Adrenal gland (tissue), 12 donors: ENCODE results near the gene MXRA7. TPM values are rescaled to one million over a fixed set of nuclear protein-coding genes. Genes with fewer than 3 reads are reported as not detected.

Experiments used
- DNase-seq, 7 donors: peaks; one replicate each; pipeline ENCODE4 v3.0.0-alpha.2; 2019 to 2020
- H3K27ac ChIP-seq, 5 donors: fragments of 200-600 bp; sonication (generic) in 4 of 5; 1 replicate in 3 of 5; 2 replicates in 2 of 5; pipeline versions ENCODE4 v1.5.1 to v1.8.0; 2016 to 2020; ENCODE audit warnings: mild to moderate bottlenecking in 1 of 5
- H3K27me3 ChIP-seq: fragments of 200-600 bp; 2 replicates; pipeline ENCODE4 v1.8.0; 2021
- H3K36me3 ChIP-seq, 2 donors: fragments of 200-600 bp; replicated peaks in 1 of 2; 1 replicate in 1 of 2; 2 replicates in 1 of 2; pipeline versions ENCODE4 v1.5.1 to v1.8.0; 2018 to 2022
- H3K4me1 ChIP-seq, 2 donors: fragments of 200-600 bp; replicated peaks in 1 of 2; 1 replicate in 1 of 2; 2 replicates in 1 of 2; pipeline versions ENCODE4 v1.5.1 to v1.8.0; 2018 to 2021
- H3K4me3 ChIP-seq, 4 donors: fragments of 200-600 bp; sonication (generic) in 3 of 4; one replicate each; pipeline ENCODE4 v1.5.1; 2016 to 2018
- H3K9me3 ChIP-seq, 3 donors: fragments of 200-600 bp; sonication (generic) in 1 of 3; replicated peaks in 1 of 3; 1 replicate in 2 of 3; 2 replicates in 1 of 3; pipeline versions ENCODE4 v1.5.1 to v1.8.0; 2016 to 2021
- POLR2A ChIP-seq, 2 donors: fragments of 450-650 bp; IDR thresholded peaks; one replicate each; pipeline ENCODE4 v1.6.1; 2017; ENCODE audit warnings: antibody characterized with exemption in 2 of 2, mild to moderate bottlenecking in 2 of 2, moderate library complexity in 1 of 2
- WGBS, 4 donors: extraction: QIAGEN DNeasy Blood & Tissue Kit in 2 of 4; methylation state at CpG; one replicate each; pipeline versions ENCODE4 v1.1.5 to v1.1.7; 2013 to 2017; 5-methylcytosine and 5-hydroxymethylcytosine counted together
- intact Hi-C, 2 donors: fragments of 100-400 bp; cut with DNase I; formaldehyde crosslinking; loops; one replicate each; pipeline versions ENCODE4 v1.14.1 to v1.15.0; 2022 to 2023
- polyA plus RNA-seq, 3 donors: library from polyadenylated mRNA; stranded (reverse); fragments of 200-250 nt in 2 of 3; fragments of 350-450 nt in 1 of 3; fragmentation: Illumina TruSeq in 1 of 3; extraction: RNeasy Lipid Tissue Mini Kit (QIAGEN cat#74804) in 1 of 3; gene quantifications; one replicate each; pipeline ENCODE4 v1.2.3, GENCODE V29; 2013 to 2014
- total RNA-seq, 9 donors: library from RNA; depleted of rRNA in 4 of 9; stranded (reverse); fragments of >200 nt in 4 of 9; fragments of 120-200 nt in 1 of 9; fragmentation: NEBNext Ultra II Directional in 1 of 9; extraction: Animal tissue kit (Norgen Biotek cat#: 25700) in 1 of 9; gene quantifications; one replicate each; pipeline versions ENCODE4 v1.1.0 to v1.2.4, GENCODE V29; 2013 to 2023
- TF ChIP-seq, protein P1 (sequence below), 6 experiments: fragments of 450-650 bp in 4 of 6; fragments of 200-600 bp in 2 of 6; sonication (generic) in 1 of 6; IDR thresholded peaks; 1 replicate in 5 of 6; 2 replicates in 1 of 6; pipeline versions ENCODE4 v1.5.1 to v1.8.0; 2016 to 2021; ENCODE audit warnings: antibody characterized with exemption in 6 of 6, mild to moderate bottlenecking in 2 of 6, moderate library complexity in 1 of 6
- donor health status: healthy with polysubstance abuse.
- donor health status: Bipolar disorder and iron deficiency.
- donor health status: DM: yes; HTN: yes; CAD: no.
- donor health status: DM: no; HTN: no; CAD: no.
- donor health status: DM: no; HTN: no; CAD: no.
- donor health status: DM: yes; HTN: yes; CAD: no.

MXRA7 gene
- total and polyA plus RNA-seq, 12 donors, result 81.5 to 671 (median 356) TPM

DNA sequence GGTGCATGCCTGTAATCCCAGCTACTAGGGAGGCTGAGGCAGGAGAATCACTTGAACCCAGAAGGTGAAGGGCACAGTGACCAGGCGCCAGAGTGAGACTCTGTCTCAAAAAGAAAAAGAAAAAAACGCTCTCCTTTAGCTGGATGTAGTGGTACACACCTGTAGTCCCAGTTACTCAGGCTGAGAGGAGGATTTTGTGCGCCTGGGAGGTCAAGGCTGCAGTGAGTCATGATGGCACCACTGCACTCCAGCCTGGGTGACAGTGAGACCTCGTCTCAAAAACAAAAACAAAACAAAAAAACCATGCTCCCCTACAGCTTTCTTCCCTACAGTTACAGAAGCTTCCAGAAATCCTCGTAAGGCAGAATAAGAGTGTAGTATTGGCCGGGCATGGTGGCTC, 34.1 kb downstream of the MXRA7 start:
- peak in 1 of 7 donors; percentile 58 for DNase-seq
- intact Hi-C loops, result loop anchor here in 1 of 2 donors (5.0 kb wide), 1 partner anchor 41 kb away; no protein-coding TSS in a partner anchor
- Histone ChIP-seq H3K4me1 (peaks cover 6 to 14% of the 10 kb centered on the region in 2 donors), H3K27ac (peak overlapping the region in 1 of 5 donors; percentile 18), H3K4me3 (no peak overlapping the region), H3K9me3 (no peaks in the 10 kb centered on the region), H3K36me3 (peaks cover 0 to 20% of the 10 kb centered on the region in 2 donors), H3K27me3 (no peaks in the 10 kb centered on the region)
- TF ChIP-seq POLR2A (IDR thresholded peaks at IDR 0.05), result no peak
- TF ChIP-seq, protein P1, sequence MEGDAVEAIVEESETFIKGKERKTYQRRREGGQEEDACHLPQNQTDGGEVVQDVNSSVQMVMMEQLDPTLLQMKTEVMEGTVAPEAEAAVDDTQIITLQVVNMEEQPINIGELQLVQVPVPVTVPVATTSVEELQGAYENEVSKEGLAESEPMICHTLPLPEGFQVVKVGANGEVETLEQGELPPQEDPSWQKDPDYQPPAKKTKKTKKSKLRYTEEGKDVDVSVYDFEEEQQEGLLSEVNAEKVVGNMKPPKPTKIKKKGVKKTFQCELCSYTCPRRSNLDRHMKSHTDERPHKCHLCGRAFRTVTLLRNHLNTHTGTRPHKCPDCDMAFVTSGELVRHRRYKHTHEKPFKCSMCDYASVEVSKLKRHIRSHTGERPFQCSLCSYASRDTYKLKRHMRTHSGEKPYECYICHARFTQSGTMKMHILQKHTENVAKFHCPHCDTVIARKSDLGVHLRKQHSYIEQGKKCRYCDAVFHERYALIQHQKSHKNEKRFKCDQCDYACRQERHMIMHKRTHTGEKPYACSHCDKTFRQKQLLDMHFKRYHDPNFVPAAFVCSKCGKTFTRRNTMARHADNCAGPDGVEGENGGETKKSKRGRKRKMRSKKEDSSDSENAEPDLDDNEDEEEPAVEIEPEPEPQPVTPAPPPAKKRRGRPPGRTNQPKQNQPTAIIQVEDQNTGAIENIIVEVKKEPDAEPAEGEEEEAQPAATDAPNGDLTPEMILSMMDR (IDR thresholded peaks at IDR 0.05), result no peak
- 58 to 72% (median 66%) methylated on average over 6 of the region's 6 CpGs for WGBS, 4 donors

DNA sequence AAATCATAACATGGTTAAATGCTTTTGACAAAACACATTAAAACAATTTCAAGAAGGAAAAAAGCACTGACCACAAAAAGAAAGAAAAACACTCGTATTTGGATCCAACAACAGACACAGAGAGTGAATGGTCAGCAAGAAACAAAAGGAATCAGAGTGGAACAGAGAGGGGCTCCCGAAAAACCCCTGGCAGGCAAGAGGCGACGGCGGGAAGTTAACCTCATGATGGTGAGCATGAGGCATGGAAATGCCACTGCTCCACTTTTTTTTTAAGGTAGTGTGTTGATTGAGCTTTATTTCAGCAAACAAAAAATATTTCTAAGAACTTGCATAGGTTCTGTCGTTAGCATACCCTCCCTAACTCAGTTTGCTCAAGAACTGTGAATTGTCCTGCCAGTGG, 35.1 kb downstream of the MXRA7 start:
- intact Hi-C loops, result loop anchor here in 1 of 2 donors (5.0 kb wide), 1 partner anchor 42 kb away; no protein-coding TSS in a partner anchor
- H3K36me3 ChIP-seq, result peaks cover 0 to 20% of the 10 kb centered on the region in 2 donors
- 92 to 98% (median 95%) methylated on average over 6 of the region's 6 CpGs for WGBS, 4 donors
- peaks cover 13 to 18% of the 10 kb centered on the region in 2 donors for H3K4me1 ChIP-seq
- no peaks in the 10 kb centered on the region for H3K9me3 ChIP-seq
- no peak overlapping the region for H3K27ac ChIP-seq
- TF ChIP-seq, protein P1 (IDR thresholded peaks at IDR 0.05), result no peak
- no peak for TF ChIP-seq POLR2A (IDR thresholded peaks at IDR 0.05)
- H3K4me3 ChIP-seq, result no peak overlapping the region
- no peaks in the 10 kb centered on the region for H3K27me3 ChIP-seq
- DNase-seq, result peak in 1 of 7 donors; percentile 12

DNA sequence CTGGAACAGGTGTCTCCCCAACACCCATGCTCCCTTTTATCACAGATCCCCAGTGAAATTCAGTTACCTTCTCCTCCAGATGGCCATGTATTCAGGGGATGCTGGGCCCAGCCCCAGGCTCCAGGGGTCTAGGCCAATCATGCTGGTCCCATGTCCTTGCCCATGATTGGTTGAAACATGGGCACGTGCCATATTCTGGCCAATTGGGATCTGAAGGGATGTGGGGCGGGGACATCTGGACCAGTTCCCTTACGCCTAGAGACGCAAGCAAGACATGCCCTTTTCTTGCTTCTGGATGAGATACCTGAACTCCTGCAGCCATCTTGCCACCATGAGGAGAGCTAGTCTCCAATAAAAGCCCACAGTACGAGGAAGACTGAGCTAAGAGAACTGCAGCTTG, 36.2 kb downstream of the MXRA7 start:
- peaks cover 14 to 19% of the 10 kb centered on the region in 2 donors for H3K4me1 ChIP-seq
- WGBS, 4 donors, result 87 to 96% (median 95%) methylated on average over 3 to 5 of the region's 5 CpGs

DNA sequence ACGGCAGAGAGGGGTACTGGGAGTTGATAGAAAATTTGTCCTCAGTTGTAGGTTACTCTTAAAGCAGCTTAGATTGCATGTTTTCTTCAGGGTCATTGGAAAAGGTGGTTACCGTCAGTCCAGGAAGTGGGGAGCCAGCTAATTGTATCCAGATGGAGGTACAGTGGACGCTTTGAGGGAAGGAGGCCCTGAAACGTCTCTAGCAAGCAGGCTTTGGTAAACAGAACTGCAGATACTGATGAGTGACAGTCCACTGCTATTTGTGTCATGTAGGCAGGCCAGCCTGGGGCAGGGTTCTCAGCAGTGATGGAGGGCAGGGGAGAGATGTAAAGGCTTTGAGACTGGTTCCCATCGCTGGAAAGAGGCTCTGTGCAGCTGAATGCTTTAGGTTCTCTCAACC, 37.0 kb downstream of the MXRA7 start:
- peaks cover 14 to 19% of the 10 kb centered on the region in 2 donors for H3K4me1 ChIP-seq
- TF ChIP-seq, protein P1 (IDR thresholded peaks at IDR 0.05), result no peak
- TF ChIP-seq POLR2A (IDR thresholded peaks at IDR 0.05), result no peak
- peak in 1 of 7 donors; percentile 14 for DNase-seq
- peaks cover 0 to 14% of the 10 kb centered on the region in 2 donors for H3K36me3 ChIP-seq
- H3K9me3 ChIP-seq, result no peaks in the 10 kb centered on the region
- 73 to 81% (median 80%) methylated on average over 5 of the region's 5 CpGs for WGBS, 4 donors
- intact Hi-C loops, result no loop called here
- H3K4me3 ChIP-seq, result no peak overlapping the region
- H3K27ac ChIP-seq, result no peak overlapping the region
- no peaks in the 10 kb centered on the region for H3K27me3 ChIP-seq

More for the DNA sequence above, 36.2 kb downstream of the MXRA7 start:
- TF ChIP-seq, protein P1 (IDR thresholded peaks at IDR 0.05), result no peak
- Histone ChIP-seq H3K9me3 (no peaks in the 10 kb centered on the region), H3K27ac (no peak overlapping the region), H3K4me3 (no peak overlapping the region), H3K27me3 (no peaks in the 10 kb centered on the region), H3K36me3 (peaks cover 0 to 15% of the 10 kb centered on the region in 2 donors)
- intact Hi-C loops, result no loop called here
- peak in 1 of 7 donors; percentile 15 for DNase-seq
